ENCODE data around the gene CNTNAP2.
"Not testable (repeated sequence)": the region's sequence is repeated elsewhere in the genome, so short reads cannot be mapped to it uniquely, and the experiment has no call there.

The CNTNAP2 gene

DNA sequence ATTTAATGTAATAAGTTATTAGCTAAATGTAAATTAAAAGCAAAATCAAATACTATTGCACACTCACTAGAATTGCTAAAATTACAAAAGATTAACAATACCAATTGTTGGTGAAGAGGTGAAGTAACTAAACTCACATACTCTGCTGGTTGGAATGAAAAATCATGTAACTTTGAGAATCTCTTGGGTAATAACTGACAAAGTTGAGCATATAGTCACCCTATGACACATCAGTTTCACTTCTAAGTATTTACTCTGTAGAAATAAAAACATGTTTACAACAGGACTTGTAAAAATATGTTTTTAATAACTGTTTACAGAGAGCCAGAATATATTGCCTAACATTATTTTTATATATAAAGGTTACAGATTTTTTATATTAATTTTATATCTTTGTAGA is 33.6 kb downstream of the CNTNAP2 start:
- no peak for FAIRE-seq

DNA sequence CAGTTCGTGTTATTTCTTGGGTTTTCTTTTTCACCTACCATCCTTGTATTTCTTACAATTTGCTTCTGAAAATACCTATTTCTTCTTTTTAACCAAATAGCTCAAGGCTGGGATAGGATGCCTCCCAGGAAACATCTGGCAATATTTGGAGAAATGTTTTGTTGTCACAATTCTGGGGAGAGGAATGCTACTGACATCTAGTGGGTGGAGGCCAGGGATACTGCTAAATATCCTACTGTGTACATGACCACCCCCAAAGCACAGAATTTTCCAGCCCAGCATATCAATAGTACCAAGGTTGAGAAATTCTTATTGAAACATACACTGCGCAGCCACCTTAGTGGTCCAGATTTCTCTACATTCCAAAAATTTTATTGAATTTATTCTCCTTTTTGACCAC is 55.5 kb downstream of the CNTNAP2 start:
- FAIRE-seq = no peak

DNA sequence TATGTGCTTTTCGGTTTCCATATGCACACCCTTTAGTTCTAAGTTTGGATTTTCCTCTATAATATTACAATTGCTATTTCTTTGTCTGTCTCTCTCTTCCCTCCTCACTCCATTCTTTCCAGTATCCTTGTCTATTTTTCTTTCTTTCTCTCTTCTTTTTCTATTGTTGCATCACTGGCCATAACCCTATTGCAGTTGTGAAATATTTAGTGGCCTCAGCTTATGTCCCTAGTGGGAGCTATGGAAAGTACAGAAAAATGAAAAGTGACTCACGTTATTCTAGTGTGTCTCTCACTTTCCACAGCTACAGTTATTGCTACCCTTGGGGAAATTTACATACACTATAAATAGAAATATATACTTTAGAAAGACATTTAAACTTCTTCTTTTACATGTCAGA is 59.1 kb downstream of the CNTNAP2 start:
- no peak for FAIRE-seq

DNA sequence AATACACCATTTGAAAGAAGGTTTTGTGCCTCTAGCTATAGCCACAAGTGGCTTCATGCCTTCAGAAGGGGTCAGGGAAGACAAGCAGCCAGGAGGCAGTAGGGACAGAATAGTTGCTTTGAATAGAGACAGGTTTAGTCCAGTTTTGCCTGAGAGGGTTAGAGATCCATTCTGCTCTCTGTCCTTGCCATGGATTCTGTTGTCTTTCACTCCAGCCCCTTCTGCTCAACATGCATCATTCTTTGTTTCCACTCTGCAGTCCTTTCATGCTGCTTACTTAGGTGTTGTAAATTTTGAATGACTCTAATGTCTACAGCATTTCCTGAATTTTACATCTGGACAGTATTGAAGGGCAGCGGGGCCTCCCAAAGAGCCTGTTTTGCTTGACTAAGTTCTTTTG is 60.3 kb downstream of the CNTNAP2 start:
- FAIRE-seq = no peak

DNA sequence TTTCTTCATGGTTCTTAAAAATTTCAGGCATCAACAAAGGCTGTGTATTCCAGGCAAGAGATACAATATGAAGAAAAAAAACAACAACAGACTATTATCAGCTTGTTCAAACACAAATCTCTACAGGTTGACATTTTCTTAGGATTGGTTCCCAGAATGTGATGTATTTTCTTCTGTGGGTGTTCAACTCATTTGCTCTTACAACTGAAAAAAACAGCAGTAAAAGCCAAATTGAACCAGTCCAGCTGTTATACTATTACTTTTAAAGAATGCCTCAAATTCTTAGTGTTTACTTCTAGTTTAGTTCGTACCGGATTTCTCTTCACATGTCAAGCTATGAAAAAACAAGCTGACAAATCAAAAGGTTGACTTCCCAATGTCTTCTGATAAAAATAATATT is 60.7 kb downstream of the CNTNAP2 start:
- no peak for FAIRE-seq

DNA sequence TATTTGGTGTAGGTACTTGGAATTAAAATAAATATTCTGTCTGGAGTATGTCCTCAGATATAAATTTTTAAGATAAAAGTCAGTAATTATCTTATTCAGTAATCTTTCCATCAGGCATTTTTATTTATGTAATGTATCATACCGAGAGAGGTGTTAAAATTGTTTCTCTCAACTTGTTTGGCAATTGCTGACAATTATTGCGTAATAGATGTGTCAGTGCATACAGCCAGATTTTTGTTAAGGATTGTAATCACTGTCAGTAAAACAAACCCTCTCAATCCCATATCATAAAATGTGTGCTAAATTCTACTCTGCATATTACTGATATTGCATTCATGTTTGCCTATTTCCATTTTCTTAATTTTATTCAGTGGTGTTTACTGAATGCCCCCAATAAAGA is 69.2 kb downstream of the CNTNAP2 start:
- FAIRE-seq = no peak

DNA sequence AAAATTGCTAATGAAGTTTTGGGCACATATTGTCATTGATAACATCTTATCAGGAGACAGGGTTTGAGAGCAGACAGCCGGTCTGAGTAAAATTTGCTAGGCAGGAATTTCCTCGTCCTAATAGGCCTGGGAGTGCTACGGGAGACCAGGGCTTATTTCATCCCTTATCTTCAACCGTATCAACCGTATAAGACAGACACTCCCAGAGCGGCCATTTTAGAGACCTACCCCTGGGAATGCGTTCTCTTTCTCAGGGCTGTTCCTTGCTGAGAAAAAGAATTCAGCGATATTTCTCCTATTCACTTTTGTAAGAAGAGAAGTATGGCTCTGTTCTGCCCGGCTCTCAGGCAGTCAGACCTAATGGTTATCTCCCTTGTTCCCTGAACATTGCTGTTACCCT is 74.8 kb downstream of the CNTNAP2 start:
- not testable (repeated sequence) for FAIRE-seq

DNA sequence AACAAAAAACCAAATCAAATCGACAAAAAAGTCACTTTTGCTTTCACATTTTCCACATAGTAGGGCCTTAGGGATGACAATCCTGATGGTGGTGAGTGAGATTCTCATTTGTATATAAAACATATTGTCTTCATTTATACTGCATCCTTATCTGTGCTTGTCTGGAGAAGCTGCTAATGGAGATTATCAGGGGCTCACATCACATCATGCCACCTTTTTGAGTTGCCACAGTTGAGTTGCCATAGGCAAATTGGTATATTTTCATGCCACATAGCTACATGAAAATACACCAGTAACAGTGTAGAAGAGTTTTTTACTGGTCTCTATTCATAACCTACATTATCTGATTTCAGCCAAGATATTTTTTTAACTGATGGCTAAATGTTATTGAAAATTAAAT is 85.3 kb downstream of the CNTNAP2 start:
- FAIRE-seq = no peak

DNA sequence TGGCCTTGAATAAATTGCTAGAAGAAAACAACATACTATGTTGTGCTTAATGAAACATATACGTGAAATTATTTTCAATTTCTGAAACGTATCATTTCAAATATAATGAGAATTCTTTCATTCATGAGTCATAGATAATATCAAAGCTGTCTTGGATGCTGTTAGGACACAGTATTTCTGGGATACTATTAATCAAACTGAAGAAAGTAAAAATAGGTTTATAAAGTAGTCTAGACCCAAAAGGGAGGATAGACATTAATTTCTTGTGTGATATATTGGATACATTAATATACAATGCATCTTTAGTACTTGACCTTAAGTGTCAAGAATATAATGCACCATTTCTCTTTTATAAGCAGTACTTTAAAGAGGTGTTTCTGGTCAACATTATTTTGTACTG is 89.7 kb downstream of the CNTNAP2 start:
- no peak for FAIRE-seq

DNA sequence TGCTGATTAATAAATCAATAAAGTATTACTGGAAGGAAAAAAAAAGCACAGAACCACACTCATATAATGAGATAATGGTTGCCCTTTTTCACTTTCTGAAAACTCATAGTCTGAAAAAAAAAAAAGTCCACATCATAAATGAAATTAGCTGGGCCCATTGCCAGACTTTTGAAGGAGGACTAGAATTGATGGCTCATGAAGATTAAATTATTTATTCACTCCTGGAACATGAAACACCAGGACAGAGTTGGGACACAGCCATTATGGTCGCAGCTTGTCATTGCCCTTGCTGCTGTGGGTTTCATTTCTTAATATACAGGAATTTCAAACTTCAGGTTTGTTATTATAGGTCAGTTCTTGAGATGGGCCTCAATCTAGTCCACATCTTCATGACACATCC is 91.9 kb downstream of the CNTNAP2 start:
- FAIRE-seq = no peak

DNA sequence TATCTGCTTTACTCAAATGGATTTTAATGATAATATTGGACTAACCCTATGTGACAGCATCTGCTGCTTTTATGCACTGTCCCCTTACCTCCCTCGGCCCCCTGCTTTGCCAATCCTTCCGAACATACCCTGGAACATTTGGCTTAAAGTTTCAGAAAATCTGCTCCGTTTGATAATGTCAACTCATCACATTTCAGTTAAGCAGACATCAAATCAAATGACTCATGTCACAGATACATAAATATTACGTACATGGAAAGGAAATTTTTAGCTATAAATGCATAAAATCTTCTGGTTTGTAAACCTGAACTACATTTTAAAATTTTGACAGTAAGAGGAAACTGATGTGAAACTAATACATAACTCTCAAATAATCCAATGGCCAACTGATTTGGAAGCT is 98.2 kb downstream of the CNTNAP2 start:
- no peak for FAIRE-seq

DNA sequence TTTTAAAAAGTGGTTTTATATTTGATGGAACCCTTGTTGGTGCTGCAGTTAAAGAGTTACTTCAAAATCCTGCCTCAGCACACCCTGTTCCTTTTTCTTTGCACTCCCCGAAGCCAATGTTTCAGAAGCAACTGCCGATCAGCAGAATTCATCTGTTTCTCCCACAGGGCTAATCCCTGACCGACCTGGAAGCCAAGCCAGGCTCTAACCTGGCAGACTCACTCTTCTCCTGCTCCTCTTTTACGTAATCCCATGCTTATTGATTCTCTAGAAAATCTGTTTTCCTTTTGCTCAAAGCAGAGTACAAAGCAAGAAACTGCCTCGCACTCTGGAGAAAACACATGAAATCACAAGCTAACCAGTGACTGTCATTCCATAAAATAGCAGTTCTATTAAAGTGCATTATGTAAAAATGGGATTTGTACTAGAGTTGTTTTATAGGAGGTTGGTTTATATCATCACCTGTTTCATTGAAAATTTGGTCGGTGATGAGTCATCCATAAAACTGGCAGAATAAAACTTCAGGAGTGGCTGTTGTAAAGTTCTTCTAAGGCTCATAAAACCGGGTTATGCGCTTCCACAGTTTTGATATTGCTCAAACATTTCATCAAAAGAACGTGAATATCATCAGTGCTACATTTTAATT is 99.9 kb downstream of the CNTNAP2 start:
- FAIRE-seq = no peak

DNA sequence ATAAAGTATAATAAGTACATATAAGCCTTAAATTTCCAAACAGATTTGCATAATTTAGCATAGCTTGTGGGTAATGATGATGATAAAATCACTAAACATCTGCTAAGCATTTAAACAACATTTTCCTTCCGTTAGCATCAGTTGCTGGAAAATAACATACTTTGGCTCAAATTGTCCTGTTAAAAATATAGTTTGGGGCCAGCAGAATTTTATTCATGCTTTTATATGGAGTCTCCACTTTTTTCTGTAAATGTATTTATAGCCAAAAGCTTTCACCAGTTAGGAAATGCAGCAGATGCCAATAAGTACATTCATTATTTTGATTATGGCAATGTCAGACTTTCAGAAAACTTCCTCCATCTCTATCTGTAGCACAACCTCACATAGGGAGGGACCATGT is 107.2 kb downstream of the CNTNAP2 start:
- no peak for FAIRE-seq

DNA sequence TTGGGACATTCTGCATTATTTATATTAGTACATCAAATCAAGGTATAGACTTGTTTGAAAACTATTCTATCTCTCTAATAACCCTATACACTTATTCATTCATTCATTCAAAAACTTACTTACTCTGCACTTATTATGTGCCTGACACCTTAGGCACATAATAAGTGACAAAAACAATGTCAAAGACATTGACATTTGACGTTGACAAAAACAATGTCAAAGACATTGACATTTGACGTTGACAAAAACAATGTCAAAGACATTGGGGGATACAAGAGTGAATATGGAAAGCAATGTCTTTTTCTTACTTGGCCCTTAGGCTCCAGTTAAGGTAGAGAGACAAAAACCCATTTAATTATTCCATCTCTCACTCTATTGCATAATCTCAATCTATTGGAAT is 116.0 kb downstream of the CNTNAP2 start:
- FAIRE-seq = no peak

DNA sequence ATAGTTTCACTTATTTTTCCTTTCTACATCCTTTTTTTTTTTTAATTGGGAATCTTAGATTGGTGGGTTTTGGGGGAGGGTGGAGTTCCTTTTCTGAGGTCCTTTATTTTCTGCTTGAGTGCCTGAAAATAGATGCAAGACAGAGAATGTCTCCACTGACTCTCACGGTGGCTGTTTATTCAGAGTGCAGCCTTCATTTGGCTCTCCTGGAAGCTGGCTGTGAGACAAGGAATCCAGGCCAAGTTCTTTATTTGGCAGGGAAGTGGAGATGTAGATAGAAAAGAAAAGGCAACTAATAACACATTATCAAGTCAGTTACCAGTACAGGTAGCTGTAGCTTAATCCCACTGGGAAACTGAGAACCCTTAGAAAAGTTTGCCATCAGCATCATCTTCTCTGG is 118.6 kb downstream of the CNTNAP2 start:
- FAIRE-seq = no peak

DNA sequence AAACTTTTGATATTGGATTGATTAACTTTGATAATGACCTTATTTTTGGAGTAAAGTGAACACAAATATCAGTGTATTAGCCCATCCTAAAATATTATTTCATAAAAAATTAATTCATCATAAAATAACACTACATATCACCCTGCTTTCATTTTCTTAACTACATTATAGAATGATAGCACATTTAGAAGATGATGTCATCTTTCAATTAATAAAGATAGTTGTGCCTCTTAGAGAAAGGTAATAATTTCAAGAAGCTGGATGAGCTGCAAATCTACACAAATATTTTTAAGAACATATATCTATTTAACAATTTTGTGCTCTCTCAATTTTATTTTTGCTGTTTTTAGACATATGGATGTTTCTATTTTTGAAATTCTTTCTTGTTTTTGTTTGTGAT is 126.1 kb downstream of the CNTNAP2 start:
- FAIRE-seq = no peak

DNA sequence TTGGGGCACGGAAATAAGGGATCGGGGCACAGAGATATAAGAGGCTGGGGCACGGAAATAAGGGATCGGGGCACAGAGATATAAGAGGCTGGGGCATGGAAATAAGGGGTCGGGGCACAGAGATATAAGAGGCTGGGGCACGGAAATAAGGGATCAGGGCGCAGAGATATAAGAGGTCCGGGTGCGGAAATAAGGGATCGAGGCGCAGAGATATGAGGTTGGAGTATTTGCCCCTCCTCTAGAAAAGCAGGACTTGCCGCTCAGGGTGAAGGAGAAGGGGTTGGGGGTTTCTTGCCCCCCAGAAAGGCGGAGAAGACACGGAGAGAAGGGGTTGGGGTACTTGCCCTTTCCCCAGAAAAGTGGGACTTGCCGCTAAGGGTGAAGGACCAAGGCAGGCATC is 131.4 kb downstream of the CNTNAP2 start:
- not testable (repeated sequence) for FAIRE-seq

DNA sequence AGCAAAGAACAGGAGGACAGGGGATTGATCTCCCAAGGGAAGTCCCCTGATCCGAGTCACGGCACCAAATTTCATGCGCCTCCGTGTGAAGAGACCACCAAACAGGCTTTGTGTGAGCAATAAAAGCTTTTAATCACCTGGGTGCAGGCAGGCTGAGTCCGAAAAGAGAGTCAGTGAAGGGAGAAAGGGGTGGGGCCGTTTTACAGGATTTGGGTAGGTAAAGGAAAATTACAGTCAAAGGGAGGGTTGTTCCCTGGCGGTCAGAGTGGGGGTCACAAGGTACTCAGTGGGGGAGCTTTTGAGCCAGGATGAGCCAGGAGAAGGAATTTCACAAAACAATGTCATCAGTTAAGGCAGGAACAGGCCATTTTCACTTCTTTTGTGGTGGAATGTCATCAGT is 132.1 kb downstream of the CNTNAP2 start:
- FAIRE-seq = not testable (repeated sequence)

DNA sequence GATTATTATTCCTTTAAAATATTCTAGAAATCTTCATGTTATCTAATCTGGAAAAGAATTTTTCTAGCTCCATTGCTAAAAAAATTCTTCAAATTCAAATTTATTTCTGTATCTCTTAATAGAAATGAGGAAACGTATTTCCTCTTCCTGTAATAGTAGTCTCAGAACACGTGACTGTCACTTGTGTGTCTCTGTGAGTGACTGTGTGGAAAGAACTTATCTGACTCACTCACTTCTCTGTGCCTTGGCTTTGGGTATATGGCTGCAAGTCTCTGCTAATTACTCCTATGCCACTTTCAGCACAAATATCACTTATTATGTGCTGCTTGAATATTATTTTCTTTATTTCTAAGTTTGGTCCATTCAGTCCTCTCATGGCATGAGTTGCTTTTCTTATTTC is 132.7 kb downstream of the CNTNAP2 start:
- FAIRE-seq = no peak

DNA sequence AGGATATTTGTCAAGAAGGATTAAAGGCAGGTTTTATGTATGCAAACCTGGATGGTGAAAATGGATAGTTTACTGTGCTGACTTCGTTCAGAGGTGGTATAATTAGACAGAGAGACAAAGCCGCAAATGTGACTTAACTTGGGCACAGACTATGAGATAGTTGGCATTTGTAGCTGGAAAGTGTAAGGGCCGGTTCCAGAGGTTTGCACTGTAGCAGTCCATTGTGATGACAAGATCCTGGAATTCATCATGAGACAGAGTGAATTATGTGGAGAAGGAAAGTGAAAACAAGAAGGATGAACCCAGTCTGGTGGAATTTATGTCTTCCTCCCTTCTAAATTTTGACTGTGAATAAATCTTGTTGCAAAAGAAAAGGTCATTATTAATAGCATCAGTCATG is 139.0 kb downstream of the CNTNAP2 start:
- no peak for FAIRE-seq

DNA sequence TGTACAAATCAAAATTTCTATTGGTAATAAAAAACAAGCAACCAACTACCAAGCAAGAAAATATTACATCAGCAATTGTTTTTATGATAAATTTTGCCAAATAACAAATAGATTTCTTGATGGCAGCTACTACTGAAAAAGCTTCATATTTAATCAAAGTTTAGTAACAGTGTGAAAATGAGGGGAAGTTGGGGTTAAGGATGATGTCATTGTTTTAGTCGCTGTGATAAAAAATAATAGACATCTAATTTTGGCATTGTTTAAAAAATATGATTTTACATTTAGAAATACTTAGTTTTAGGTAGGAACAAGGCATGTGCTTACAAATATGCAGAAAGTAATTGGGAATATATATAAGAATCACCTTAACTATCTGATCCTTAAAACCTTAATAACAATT is 145.9 kb downstream of the CNTNAP2 start:
- no peak for FAIRE-seq

DNA sequence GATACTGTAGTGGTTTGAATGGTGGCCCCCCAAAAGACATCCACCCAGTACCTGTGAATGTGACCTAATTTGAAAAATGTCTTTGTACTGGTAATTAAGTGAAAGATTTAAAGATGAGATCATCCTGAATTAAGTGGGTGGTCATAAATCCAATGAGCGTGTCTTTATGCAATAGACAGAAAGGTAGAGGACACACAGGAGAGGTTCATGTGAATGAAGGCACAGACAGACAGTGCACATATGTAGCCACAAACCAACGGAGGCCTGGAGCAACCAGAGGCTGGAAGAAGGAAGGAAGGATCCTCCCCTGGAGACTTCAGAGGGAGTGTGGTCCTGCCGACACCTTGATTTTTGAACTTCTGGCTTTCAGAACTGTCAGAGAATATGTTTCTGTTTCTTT is 160.3 kb downstream of the CNTNAP2 start:
- FAIRE-seq = no peak

DNA sequence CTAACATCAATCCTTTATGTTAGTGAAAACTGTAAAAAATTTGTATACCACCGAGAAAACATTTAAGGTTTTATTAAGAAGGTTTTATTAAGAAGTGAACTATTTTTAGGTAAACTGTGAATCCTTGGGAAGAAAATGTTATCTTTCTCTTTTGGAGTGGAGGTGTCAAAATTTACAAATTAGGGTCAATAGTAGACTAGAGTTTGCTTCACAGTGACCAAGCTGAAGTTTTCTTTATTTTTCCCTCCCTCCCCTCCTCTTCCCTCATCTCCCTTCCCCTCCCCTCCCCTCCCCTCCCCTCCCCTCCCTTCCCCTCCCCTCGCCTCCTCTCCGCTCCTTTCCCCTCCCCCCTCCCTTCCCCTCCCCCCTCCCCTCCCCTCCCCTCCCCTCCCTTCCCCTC is 168.8 kb downstream of the CNTNAP2 start:
- no peak for FAIRE-seq

DNA sequence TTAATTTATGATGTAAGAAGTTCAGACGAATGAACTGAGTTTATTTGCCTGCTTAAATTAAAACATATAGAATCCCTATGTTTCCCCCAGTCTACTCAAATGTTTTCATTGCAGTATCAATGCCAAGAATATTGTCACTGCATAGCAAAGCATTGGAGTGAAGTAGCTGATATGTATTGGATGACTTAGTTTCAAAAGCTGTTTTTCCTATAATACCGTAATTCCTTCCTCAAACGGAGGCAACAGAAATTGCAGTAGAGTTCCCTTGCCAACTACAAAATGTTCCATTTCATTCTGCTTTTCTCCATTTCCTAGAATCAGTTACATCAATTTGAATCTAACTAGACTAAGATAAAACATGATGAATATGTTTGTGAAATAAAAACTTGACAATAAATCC is 174.1 kb downstream of the CNTNAP2 start:
- FAIRE-seq = no peak

DNA sequence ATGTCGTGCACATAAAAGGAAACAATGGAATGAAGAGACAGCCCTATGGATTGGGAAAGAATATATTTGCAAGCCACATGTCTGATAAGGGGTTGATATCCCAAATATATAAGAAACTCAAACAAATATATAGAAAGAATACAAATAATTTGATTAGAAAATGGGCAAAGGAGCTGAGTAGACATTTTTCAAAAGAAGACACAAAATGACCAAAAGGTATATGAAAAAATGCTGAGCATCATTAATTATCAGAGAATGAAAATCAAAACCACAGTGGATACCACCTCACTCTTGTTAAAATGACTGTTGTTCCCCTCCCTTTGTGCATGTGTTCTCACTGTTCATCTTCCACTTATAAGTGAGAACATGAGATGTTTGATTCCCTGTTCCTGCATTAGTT is 175.3 kb downstream of the CNTNAP2 start:
- no peak for FAIRE-seq

DNA sequence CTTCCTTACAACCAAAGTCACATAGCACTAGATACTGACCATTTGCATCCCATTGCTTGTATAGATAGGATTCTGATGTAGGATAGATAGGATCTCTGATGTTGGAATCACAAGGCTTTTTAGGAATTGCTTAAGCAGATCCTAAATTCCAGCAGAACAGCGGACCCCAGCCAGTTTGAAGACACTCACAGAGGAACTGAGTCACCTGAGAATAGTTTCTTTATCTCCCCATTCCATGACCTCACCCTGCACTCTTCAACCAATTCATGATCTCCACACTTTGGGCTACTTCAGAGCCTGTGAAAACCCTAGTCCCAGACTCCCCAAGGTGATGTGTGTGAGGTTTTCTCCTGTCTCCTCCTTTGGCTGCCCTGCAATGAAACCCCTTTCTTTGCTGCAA is 179.4 kb downstream of the CNTNAP2 start:
- no peak for FAIRE-seq

All from endometrium (tissue), 2 donors.